WTC11 (cell line): ENCODE data around the gene ATP8B3.

Experiments used
- CBFB ChIP-seq: sonication (generic); formaldehyde crosslinking; IDR thresholded peaks from 2 replicates; pipeline ENCODE4 v1.8.1; 2022; ENCODE audit warnings: mild to moderate bottlenecking, low read depth, missing genetic modification reagents
- CTCF ChIP-seq: fragments of 200-600 bp; IDR thresholded peaks from 2 replicates; pipeline ENCODE4 v1.8.0; 2022; ENCODE audit warnings: antibody characterized with exemption
- ETV6 ChIP-seq: sonication (generic); formaldehyde crosslinking; IDR thresholded peaks from 2 replicates; pipeline ENCODE4 v1.8.1; 2022; ENCODE audit warnings: mild to moderate bottlenecking, missing genetic modification reagents
- HMGXB4 ChIP-seq: sonication (generic); formaldehyde crosslinking; IDR thresholded peaks from 2 replicates; pipeline ENCODE4 v1.8.1; 2023; ENCODE audit warnings: mild to moderate bottlenecking, moderate library complexity, missing genetic modification reagents
- KAT7 ChIP-seq: sonication (generic); formaldehyde crosslinking; IDR thresholded peaks from 2 replicates; pipeline ENCODE4 v1.8.1; 2023; ENCODE audit warnings: missing genetic modification reagents, mild to moderate bottlenecking, borderline replicate concordance
- MYBL2 ChIP-seq: sonication (generic); formaldehyde crosslinking; IDR thresholded peaks from 2 replicates; pipeline ENCODE4 v1.8.1; 2023; ENCODE audit warnings: mild to moderate bottlenecking, moderate library complexity, missing genetic modification reagents
- NFE2L1 ChIP-seq: sonication (generic); formaldehyde crosslinking; IDR thresholded peaks from 2 replicates; pipeline ENCODE4 v1.8.1; 2023; ENCODE audit warnings: missing genetic modification reagents
- TEAD1 ChIP-seq: sonication (generic); formaldehyde crosslinking; IDR thresholded peaks from 2 replicates; pipeline ENCODE4 v1.8.0; 2022; ENCODE audit warnings: mild to moderate bottlenecking, missing genetic modification reagents
- TP53 ChIP-seq: sonication (generic); formaldehyde crosslinking; IDR thresholded peaks from 2 replicates; pipeline ENCODE4 v1.8.1; 2023; ENCODE audit warnings: mild to moderate bottlenecking, missing genetic modification reagents
- USF1 ChIP-seq: sonication (generic); formaldehyde crosslinking; IDR thresholded peaks from 2 replicates; pipeline ENCODE4 v1.8.0; 2022; ENCODE audit warnings: mild to moderate bottlenecking, missing genetic modification reagents
- ZBTB21 ChIP-seq: sonication (generic); formaldehyde crosslinking; IDR thresholded peaks from 2 replicates; pipeline ENCODE4 v1.8.1; 2023; ENCODE audit warnings: mild to moderate bottlenecking, missing genetic modification reagents, borderline replicate concordance
- ZNF232 ChIP-seq: sonication (generic); formaldehyde crosslinking; IDR thresholded peaks from 2 replicates; pipeline ENCODE4 v1.8.0; 2022; ENCODE audit warnings: mild to moderate bottlenecking, missing genetic modification reagents

- no peak for TF ChIP-seq CTCF
- no peak for TF ChIP-seq HMGXB4
- TF ChIP-seq ETV6 (CRISPR knock-in tag) = no peak
- TF ChIP-seq ZNF232 (CRISPR knock-in tag) = no peak
- TF ChIP-seq TEAD1 (CRISPR knock-in tag) = no peak
- no peak for TF ChIP-seq NFE2L1 (CRISPR knock-in tag)
- TF ChIP-seq TP53 (CRISPR knock-in tag) = no peak
- TF ChIP-seq MYBL2 = no peak
- no peak for TF ChIP-seq USF1 (CRISPR knock-in tag)
- TF ChIP-seq ZBTB21 (CRISPR knock-in tag) = no peak
- TF ChIP-seq CBFB (CRISPR knock-in tag) = no peak
- no peak for TF ChIP-seq KAT7
Observed at GRCh38 chr19:1758231-1758577, 53.9 kb downstream of the ATP8B3 start.
